Transverse colon (tissue), 4 donors: ENCODE measurements around the gene PCDH10. TPM values are rescaled to one million over a fixed set of nuclear protein-coding genes. Genes with fewer than 3 reads are reported as not detected.

ENCODE experiments used
- DNase-seq: peaks from one replicate; pipeline ENCODE4 v3.0.0-alpha.2; 2019
- H3K27ac ChIP-seq, 4 donors: fragments of 200-600 bp; sonication (generic); 2 replicates each; pipeline ENCODE4 v1.5.1; 2016 to 2018; ENCODE audit warnings: inconsistent platforms in 4 of 4
- H3K27me3 ChIP-seq: fragments of 200-600 bp; sonication (generic); 2 replicates; pipeline ENCODE4 v1.5.1; 2017; ENCODE audit warnings: inconsistent platforms
- H3K36me3 ChIP-seq, 4 donors: fragments of 200-600 bp; sonication (generic); 2 replicates each; pipeline ENCODE4 v1.5.1; 2017 to 2019; ENCODE audit warnings: inconsistent platforms in 4 of 4
- H3K4me1 ChIP-seq, 4 donors: fragments of 200-600 bp; sonication (generic); 2 replicates each; pipeline ENCODE4 v1.5.1; 2017 to 2020; ENCODE audit warnings: inconsistent platforms in 4 of 4
- H3K4me3 ChIP-seq, 4 donors: fragments of 200-600 bp; sonication (generic); 1 replicate in 1 of 4; 2 replicates in 3 of 4; pipeline versions ENCODE4 v1.5.1 to v1.6.1; 2017 to 2019; ENCODE audit warnings: inconsistent platforms in 4 of 4
- H3K9me3 ChIP-seq, 2 donors: fragments of 200-600 bp; sonication (generic); 2 replicates each; pipeline ENCODE4 v1.5.1; 2017 to 2019; ENCODE audit warnings: inconsistent platforms in 2 of 2
- EP300 ChIP-seq: sonication (generic); formaldehyde crosslinking; IDR thresholded peaks from one replicate; pipeline ENCODE4 v1.6.1; 2017; ENCODE audit warnings: antibody characterized with exemption, low read depth
- POLR2A ChIP-seq: fragments of 450-650 bp; IDR thresholded peaks from one replicate; pipeline ENCODE4 v1.6.1; 2016; ENCODE audit warnings: antibody characterized with exemption, mild to moderate bottlenecking, moderate library complexity
- POLR2AphosphoS5 ChIP-seq, 3 donors: sonication (generic); formaldehyde crosslinking; IDR thresholded peaks; one replicate each; pipeline ENCODE4 v1.6.1; 2016; ENCODE audit warnings: antibody characterized with exemption in 3 of 3
- WGBS, 2 donors: methylation state at CpG; one replicate each; pipeline ENCODE4 v1.1.5; 2018; ENCODE audit warnings: low coverage in 1 of 2; 5-methylcytosine and 5-hydroxymethylcytosine counted together
- in situ Hi-C, 4 donors: fragments of 200-750 bp; cut with MboI; loops; one replicate each; pipeline versions ENCODE4 v1.15.0 to v1.15.1; 2017; ENCODE audit warnings: low sequenced_read_pairs in 3 of 4, low pct_ligation_motif_present in 1 of 4, low pct_unique_long_range_greater_than_20kb in 1 of 4
- intact Hi-C: fragments of 100-400 bp; cut with DNase I; formaldehyde crosslinking; loops from one replicate; pipeline ENCODE4 v1.15.1; 2023; ENCODE audit warnings: low total_unique reads
- total RNA-seq, 4 donors: library from RNA; depleted of rRNA; stranded (reverse); fragments of >200 nt; gene quantifications; one replicate each; pipeline ENCODE4 v1.1.0, GENCODE V29; 2016
- TF ChIP-seq, protein P1 (sequence below), 5 experiments: fragments of 200-600 bp in 3 of 5; fragments of 450-650 bp in 2 of 5; sonication (generic) in 3 of 5; IDR thresholded peaks; 1 replicate in 2 of 5; 2 replicates in 3 of 5; pipeline ENCODE4 v1.5.1; 2016 to 2017; ENCODE audit warnings: antibody characterized with exemption in 5 of 5, inconsistent platforms in 3 of 5, mild to moderate bottlenecking in 2 of 5, moderate library complexity in 1 of 5

PCDH10 gene
- total RNA-seq, 4 donors from 2014 or later, result 0.27 to 0.60 (median 0.43) TPM

DNA sequence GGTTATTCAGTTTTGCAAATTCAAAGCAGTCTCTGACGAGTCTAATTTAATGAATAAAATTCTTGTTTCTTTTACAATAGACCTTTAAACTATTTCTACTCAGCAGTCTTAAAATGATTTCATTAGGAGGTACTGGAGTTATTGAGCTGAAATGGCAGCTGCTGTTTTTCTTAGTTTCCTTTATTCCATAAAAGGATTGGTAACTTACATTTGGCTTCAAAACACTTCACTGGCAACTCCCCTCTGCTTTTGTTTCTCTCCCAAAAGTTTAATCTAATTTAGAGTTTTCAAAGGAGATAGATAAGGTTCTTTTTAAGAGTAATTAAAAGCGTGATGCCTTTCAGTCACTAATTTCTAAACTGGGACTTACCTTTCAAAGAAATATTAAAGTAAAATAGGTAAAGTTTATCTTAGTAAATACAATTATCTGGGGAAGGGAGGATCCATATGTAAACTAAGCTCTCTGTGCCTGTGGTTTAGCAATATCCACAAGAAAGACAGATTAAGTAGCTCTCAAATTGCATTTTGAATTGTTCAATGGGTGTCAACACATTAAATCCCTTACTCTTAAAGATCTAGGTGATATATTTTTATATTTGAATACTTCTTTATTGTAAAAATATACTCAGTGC, 17.1 kb upstream of the PCDH10 start:
- in situ Hi-C loops, result no loop called here
- Histone ChIP-seq H3K36me3 (no peaks in the 10 kb centered on the region), H3K27ac (no peak overlapping the region)

DNA sequence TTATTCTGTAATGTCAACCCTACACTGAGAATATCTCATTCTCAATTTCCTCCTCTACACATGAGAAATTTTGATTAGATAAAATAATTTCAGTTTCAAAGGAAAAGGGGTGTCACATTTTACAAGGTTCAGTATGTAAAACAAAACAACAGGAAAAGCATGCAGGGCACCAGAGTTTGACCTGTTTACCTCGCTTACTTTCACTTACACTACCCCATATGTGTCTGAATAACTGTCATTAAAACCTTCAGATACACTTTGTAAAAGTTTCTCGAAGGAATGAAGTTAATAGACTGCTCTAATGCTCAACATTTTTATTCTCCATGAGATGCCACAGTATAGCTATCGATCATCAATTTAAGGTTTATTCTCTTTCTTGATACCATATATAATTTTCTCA, 12.3 kb upstream of the PCDH10 start:
- in situ Hi-C loops (no loop called here), intact Hi-C loops (no loop called here)
- H3K27me3 ChIP-seq, result peaks cover 6% of the 10 kb centered on the region
- H3K4me3 ChIP-seq, result no peak overlapping the region
- H3K27ac ChIP-seq, result no peak overlapping the region
- no peak for TF ChIP-seq POLR2AphosphoS5 (IDR thresholded peaks at IDR 0.05)
- no peak for TF ChIP-seq EP300
- TF ChIP-seq, protein P1, sequence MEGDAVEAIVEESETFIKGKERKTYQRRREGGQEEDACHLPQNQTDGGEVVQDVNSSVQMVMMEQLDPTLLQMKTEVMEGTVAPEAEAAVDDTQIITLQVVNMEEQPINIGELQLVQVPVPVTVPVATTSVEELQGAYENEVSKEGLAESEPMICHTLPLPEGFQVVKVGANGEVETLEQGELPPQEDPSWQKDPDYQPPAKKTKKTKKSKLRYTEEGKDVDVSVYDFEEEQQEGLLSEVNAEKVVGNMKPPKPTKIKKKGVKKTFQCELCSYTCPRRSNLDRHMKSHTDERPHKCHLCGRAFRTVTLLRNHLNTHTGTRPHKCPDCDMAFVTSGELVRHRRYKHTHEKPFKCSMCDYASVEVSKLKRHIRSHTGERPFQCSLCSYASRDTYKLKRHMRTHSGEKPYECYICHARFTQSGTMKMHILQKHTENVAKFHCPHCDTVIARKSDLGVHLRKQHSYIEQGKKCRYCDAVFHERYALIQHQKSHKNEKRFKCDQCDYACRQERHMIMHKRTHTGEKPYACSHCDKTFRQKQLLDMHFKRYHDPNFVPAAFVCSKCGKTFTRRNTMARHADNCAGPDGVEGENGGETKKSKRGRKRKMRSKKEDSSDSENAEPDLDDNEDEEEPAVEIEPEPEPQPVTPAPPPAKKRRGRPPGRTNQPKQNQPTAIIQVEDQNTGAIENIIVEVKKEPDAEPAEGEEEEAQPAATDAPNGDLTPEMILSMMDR (IDR thresholded peaks at IDR 0.05), result no peak
- no peak for TF ChIP-seq POLR2A
- H3K36me3 ChIP-seq, result no peaks in the 10 kb centered on the region
- WGBS, 2 donors, result 68 to 74% methylated on average over 3 of the region's 3 CpGs
- no peaks in the 10 kb centered on the region for H3K9me3 ChIP-seq
- no peaks in the 10 kb centered on the region for H3K4me1 ChIP-seq
- DNase-seq, result no peak

More for the DNA sequence above, 17.1 kb upstream of the PCDH10 start:
- Histone ChIP-seq H3K4me1 (no peaks in the 10 kb centered on the region), H3K27me3 (no peaks in the 10 kb centered on the region), H3K9me3 (no peaks in the 10 kb centered on the region), H3K4me3 (no peak overlapping the region)
- intact Hi-C loops, result no loop called here
- TF ChIP-seq POLR2AphosphoS5 (IDR thresholded peaks at IDR 0.05) (no peak), POLR2A (no peak), EP300 (no peak)
- TF ChIP-seq, protein P1 (IDR thresholded peaks at IDR 0.05), result no peak
- 43 to 47% methylated on average over 2 of the region's 2 CpGs for WGBS, 2 donors
- no peak for DNase-seq

DNA sequence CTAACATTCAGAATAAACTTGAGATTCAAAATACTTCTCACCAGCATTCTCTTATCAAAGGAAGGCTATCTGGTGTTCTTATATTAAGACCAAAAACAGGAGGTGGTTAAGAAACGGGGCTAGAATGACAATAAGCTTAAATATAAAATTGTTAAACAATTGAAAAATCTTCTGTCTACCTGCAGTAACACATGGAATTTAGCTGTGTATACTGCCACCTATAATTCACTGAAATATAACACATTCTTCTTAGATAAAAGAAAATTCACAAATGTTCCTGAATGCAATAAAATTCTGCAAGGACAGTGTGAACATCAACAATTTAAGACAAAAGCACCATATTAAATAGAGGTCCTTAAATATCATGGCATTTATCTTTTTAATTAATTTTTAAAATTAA, 11.5 kb upstream of the PCDH10 start:
- Histone ChIP-seq H3K36me3 (no peaks in the 10 kb centered on the region), H3K4me1 (no peaks in the 10 kb centered on the region), H3K4me3 (no peak overlapping the region), H3K9me3 (no peaks in the 10 kb centered on the region), H3K27me3 (peaks cover 6% of the 10 kb centered on the region), H3K27ac (no peak overlapping the region)
- no peak for DNase-seq
- WGBS, 2 donors, result 44 to 48% methylated on average over 1 of the region's 1 CpG
- TF ChIP-seq EP300, result no peak
- TF ChIP-seq POLR2A, result no peak
- TF ChIP-seq, protein P1 (IDR thresholded peaks at IDR 0.05), result no peak
- TF ChIP-seq POLR2AphosphoS5 (IDR thresholded peaks at IDR 0.05), result no peak
- intact Hi-C loops, result no loop called here
- in situ Hi-C loops, result no loop called here

DNA sequence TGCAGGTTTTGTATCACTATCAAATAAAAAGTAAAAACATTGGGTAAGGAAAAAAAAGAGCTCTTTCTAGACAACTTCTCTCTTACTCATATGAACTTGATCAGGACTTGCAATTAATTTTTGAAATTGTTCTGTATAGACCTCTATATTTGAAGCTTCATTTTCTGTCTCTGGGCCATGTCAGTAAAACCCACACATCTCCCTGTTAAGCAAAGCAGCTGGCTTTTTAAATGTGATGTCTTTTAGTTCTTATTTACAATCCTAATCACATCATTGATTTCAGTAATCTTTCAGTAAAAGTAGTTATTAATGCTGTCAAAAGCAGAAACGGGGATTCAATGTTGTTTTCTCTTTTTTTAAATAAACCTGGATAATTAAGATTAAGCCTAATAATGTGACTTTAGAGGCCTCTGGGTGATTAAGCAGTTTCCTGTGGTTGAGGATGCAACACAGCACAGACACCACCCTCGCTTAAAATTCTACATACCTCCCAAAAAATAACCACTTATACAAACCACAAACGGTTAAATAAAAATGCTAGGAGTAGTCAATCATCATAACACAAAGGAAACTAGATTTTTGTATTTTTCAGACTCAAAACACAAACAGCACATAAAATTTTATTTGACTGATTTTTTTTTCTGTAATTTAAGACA, 5.2 kb upstream of the PCDH10 start:
- Histone ChIP-seq H3K27ac (no peak overlapping the region), H3K4me1 (peaks cover 0 to 24% (median 7%) of the 10 kb centered on the region in 4 donors), H3K9me3 (no peaks in the 10 kb centered on the region), H3K27me3 (peaks cover 55% of the 10 kb centered on the region), H3K36me3 (no peaks in the 10 kb centered on the region), H3K4me3 (no peak overlapping the region)
- DNase-seq, result no peak
- in situ Hi-C loops, result no loop called here
- intact Hi-C loops, result no loop called here
- no peak for TF ChIP-seq POLR2A
- no peak for TF ChIP-seq POLR2AphosphoS5 (IDR thresholded peaks at IDR 0.05)
- TF ChIP-seq, protein P1 (IDR thresholded peaks at IDR 0.05), result no peak
- no peak for TF ChIP-seq EP300
- 29 to 34% methylated on average over 2 to 3 of the region's 3 CpGs for WGBS, 2 donors
